HG03442 (cell line): ENCODE measurements around the gene EFHD2.
"Not testable (repeated sequence)": the region's sequence is repeated elsewhere in the genome, so short reads cannot be mapped to it uniquely, and the experiment has no call there.

Source experiments
- ATAC-seq: cut with Tn5 transposase; IDR thresholded peaks from one replicate; pipeline ENCODE4 v1.9.1; 2021; ENCODE audit warnings: mild to moderate bottlenecking, moderate library complexity; ENCODE audit not compliant: unreplicated experiment

EFHD2 gene

DNA sequence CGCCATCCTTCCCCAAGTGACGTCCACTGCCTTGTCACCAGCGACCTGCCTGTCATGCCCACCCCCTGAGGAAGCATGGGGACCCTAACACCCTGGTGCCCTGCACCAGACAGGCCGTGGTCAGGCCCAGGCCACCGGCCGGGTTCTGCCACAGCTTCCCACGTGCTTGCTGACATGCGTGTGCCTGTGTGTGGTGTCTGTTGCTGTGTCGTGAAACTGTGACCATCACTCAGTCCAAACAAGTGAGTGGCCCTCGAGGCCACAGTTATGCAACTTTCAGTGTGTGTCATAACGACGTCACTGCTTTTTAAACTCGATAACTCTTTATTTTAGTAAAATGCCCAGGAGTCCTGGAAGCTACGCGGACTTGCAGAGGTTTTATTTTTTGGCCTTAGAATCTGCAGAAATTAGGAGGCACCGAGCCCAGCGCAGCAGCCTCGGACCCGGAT is 20.0 kb downstream of the EFHD2 start:
- no peak for ATAC-seq

- no peak for ATAC-seq
Observed at GRCh38 chr1:15430787-15431570, 21.3 kb downstream of the EFHD2 start.

DNA sequence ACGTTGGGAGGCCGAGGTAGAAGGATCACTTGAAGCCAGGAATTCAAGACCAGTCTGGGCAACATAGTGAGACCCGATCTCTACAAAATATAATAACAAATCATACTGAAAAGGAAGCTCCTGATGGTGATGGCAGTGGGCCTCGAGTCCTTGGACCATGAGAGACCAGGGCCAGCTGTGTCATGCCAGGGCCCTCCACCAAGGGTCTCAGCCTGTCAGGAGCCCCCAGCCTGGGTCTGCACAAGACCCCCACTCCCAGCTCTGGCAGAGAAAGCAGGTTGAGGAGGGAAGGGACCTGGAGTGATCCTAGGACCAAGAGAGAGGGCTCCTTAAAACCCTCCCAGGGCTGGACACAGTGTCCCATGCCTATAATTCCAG is 21.9 kb downstream of the EFHD2 start:
- ATAC-seq = no peak

DNA sequence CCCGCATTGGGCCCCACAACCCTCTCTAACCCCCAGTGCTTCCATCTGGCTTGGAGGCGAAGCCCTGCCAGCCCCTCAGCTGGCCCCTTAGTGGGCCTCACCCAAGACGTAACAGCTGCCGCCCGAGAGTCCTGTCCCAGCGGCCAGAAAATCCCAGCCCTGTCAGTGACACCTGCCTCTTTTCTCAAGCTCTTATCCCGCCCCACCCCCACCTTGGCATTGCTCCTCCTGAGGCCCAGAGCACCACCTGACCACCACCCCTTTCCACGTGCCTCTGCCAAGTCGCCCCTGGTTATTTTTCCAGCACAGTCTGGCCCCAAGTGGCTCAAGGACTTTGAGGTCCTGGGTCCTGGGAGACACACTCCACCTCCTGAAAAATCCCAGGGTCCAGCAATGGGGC is 22.6 kb downstream of the EFHD2 start:
- no peak for ATAC-seq

- ATAC-seq = no peak
Observed at GRCh38 chr1:15433471-15433870, 23.8 kb downstream of the EFHD2 start.

- ATAC-seq = not testable (repeated sequence)
Observed at GRCh38 chr1:15434739-15435138, 25.1 kb downstream of the EFHD2 start.

- ATAC-seq = no peak
Observed at GRCh38 chr1:15435239-15436077, 25.8 kb downstream of the EFHD2 start.

DNA sequence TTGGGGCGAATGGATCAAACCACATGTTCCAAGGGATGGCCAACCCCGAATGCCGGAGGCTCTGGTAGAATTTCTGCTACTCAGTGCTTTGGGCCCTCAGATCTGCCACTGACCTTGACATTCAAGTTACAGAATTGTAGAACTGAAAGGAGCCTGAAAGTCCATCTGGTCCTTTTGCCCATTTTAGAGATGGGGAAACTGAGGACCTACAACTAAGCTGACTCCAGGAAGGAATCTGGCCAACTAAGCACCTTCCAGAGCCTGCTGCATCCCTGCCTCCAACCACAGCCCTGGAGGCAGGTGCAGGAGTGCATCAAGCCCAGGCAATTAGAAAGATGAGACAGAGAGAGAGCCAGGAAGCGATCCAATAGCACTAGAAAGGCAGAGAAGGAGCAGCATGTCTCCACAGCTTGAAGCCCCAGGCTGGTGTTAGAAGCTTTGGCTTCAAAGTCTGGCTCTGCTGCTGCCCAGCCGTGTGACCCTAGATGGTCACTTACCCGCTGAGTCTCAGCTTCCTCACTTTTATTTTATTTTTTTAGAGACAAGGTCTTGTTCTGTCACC is 27.3 kb downstream of the EFHD2 start:
- no peak for ATAC-seq

DNA sequence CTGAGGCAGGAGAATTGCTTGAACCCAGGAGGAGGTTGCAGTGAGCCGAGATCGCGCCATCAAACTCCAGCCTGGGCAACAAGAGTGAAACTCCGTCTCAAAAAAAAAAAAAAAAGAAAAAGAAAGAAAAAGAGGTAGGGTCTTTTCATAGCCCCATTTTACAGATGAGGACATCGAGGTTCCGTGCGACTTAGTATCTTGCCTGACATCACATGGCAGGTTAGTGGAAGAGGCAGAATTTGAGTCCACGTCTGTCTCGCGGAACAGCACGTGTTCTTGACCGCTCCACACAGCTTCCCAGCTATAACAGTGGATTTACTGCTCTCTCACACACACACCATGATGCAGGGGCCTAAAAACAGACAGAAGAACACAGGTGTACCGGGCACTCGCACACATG is 29.6 kb downstream of the EFHD2 start:
- ATAC-seq = no peak

DNA sequence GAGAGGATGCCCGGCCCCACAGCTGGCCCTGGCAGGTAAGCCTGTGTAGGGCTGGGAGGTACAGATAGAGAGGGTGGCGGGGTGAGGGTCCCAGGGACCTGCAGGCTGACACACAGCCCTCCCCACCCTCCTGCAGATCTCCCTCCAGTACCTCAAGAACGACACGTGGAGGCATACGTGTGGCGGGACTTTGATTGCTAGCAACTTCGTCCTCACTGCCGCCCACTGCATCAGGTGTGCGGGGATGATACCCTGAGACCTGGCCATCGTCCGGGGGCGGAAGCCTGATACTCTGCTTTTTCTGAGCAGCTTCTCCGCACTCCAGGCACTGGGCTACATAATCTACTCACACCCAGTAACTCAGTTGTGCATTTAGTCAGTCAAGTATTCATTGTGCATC is 30.7 kb downstream of the EFHD2 start:
- no peak for ATAC-seq

GRCh38 chr1:15441247-15441646 is 31.6 kb downstream of the EFHD2 start:
- ATAC-seq = no peak

DNA sequence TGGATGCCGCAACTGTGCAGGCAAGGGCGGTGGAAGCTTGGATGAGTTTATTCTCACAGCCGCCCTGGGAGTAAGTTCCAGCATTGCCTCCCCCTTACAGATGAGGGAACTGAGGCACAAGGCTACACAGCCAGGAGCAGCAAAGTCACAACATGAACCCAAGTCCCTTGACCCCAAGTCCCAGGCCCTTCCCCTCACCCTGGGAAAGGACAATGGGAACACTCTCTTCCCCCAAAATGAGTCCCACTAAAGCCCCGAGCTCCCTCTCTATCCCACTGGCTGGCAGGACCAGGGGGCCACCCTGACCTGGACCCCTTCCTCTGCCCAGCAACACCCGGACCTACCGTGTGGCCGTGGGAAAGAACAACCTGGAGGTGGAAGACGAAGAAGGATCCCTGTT is 32.4 kb downstream of the EFHD2 start:
- ATAC-seq = no peak

DNA sequence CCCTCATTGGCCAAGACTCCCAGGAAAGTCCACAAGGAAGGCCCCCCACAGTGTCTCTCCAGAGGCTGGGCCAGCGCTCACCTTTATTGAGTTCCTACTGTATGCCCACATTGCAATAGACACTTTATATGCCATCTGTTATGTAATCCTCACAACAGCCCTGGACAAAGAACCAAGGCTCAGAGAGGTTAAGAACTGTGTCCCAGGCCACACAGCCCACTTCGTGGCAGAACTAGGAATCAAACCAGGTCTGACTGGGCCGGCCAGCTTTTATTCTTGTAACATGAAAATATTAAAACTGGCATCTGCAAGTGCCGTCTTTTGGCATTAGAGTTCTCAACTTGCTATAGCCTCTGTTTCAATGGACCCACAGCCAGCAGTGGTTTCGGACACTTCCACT is 33.1 kb downstream of the EFHD2 start:
- ATAC-seq = no peak

DNA sequence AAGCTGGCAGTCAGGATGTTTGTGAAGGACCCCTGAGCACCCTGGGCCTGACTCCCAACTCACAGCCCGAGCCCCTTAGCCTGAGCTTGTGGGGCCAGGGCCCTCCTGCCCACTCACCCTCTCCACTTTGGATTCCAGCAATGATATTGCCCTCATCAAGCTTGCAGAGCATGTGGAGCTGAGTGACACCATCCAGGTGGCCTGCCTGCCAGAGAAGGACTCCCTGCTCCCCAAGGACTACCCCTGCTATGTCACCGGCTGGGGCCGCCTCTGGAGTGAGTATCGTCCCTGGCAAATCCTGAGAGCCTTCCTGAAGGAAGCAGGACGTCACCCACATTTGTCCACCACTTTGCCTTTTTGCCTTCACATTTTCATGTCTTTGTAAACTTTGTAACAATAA is 33.6 kb downstream of the EFHD2 start:
- ATAC-seq = no peak

DNA sequence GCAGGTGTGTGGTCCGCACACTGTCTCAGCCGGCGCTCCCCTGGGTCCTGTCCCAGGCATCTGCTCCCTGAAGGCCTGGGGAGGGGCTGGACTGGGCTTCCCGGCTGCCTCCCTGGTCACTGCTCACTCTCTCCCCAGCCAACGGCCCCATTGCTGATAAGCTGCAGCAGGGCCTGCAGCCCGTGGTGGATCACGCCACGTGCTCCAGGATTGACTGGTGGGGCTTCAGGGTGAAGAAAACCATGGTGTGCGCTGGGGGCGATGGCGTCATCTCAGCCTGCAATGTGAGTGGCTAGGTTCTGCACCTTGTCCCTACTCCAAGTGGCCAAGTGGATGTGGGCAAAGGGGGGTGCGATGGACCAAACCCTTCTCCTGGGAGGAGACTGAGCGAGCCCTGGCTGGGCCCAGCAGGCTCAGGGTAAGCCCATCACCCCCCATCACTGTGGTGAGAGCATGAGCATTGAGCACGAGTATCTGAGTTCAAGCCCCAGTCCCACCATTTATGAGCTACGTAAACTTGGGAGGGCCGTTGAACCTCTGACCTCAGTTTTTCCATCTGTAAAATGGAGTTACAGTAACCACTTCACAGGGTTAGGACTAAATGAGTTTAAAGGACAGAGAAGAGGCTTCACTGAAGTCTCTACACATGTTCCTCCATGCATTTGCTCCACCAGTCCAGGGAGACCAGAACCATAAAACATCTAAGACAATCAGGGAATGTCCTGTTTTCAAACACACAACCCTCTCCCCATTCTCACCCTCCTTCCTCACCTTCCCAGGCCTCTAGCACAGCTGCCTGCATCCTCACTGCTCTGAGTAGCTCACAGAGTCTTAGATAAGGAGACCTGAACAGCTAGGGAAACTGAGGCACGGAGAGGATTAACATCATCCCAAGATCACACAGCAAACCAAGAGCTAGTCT is 35.0 kb downstream of the EFHD2 start:
- no peak for ATAC-seq

DNA sequence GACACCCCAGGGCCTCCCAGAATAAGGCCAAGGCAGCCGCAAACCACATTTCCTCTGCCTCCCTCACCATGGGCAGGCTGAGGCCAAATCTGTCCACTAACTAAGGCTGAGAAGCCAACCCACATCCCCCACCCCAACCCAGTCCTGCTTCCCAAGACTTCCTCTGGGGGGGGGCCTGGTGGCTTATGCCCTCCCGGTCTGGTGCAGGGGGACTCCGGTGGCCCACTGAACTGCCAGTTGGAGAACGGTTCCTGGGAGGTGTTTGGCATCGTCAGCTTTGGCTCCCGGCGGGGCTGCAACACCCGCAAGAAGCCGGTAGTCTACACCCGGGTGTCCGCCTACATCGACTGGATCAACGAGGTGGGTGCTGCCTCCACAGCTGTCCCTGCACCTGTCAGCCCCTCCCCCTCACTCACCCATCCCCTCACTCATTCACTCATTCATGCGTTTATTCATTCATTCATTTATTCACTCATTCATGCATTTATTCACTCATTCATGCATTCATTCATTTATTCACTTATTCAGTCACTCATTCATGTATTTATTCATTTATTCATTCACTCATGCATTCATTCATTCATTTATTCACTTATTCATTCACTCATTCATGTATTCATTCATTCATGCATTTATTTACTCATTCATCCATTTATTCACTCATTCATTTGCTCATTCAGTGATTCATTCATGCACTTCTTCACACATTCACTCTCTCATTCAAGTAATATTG is 35.9 kb downstream of the EFHD2 start:
- no peak for ATAC-seq

DNA sequence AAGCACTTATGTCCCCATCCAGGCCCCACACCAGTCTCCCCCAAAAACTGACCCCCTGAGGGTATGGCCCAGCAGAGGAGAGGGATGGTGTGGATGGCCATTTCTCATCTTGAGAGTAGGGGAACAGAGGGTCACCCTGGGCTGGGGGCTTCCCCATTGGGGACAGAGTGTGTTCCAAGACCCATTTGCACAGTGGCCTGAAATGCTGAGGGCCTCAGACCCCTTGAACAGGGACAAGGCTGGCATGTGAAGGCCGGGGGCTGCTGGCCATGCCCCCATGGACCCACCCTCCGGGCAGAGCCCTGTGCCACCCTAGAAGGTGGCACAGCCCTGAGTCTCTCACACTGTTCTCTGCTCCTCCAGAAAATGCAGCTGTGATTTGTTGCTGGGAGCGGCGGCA is 36.5 kb downstream of the EFHD2 start:
- ATAC-seq = no peak

DNA sequence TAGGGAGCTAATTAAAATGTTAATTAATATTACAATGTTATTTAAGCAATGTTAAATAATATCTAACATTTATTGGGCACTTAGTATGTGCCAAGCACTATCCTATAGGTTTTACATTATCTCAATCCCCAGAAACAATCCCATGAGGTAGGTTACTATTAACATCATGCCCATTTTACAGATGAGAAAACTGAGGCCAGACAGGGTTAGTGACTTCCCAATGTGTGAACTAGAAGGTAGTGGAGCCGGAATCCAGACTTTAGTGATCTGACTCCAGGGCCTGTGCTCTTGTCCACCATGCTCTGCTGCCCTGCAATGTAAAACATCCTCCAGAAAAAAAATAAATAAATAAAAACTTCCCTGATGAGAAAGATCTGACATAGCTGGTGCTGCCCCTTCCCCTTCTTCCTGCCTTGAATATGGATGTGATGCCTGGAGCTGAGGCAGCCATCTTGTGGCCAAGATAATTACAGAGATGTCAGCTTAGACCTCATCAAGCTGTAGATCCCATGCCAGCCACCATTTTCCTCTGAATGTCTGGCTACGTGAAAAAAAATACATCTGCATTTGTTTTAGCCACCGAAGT is 39.3 kb downstream of the EFHD2 start:
- ATAC-seq = no peak

DNA sequence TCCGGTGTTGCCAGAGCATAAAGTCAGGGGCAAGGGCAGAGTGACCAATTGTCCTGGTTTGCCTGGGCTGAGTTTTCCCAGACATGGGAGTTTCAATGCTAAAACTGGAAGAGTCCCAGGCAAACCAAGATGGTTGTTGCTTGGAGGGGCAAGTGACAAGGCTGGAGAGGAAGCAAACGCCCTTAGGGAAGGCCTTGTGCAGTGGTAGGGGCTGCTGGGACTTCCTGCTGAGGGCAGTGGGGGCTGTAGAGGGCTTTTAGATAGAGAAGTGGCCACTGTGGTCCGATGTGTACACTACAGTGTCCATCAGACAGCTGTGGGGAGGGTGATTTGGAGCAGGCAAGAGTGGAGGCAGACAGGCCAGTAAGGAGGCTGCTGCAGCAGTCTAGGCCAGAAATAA is 39.9 kb downstream of the EFHD2 start:
- ATAC-seq = no peak
